Measurements from ENCODE around the gene ARID3A. TPM values are rescaled to one million over a fixed set of nuclear protein-coding genes. Genes with fewer than 3 reads are reported as not detected.

Gene ARID3A
- total RNA-seq, 4 donors from 2014 or later = 1.8 to 9.4 (median 5.6) TPM

DNA sequence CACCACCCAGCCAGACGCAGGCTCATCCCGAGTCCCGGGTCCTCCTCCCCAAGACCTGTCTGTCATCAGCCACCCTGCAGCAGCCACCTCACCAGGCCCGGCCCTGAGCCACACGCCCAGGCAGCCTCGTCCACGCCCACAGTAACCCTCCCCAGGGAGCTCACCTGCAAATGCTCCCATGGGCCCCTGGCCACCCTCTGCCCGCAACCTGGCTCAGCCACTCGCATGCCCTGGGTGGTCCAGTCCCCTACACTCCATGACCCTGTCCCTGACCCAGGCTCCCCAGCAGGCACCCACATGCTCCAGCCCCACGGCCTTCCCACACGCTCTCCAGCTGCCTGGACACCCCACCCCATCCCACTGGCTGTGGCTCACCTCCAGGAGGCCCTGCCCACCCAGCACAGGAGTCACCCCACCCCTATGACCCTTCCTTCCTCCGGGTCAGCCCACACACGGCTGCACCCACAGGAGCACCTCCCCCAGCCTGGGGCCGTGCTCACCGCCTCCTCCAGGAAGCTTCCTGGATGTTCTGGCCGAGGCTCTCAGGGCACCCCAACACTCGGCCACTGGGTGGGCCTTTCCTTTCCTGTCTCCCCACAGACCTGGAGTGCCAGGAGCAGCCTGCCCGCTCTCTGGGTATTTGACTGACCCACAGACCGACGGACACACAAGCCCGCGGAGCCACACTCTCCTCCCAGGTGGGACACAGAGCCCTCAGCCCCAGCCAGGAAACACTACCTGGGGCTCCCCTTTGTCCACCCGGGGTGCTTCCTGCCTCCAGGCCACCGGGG is 91.5 kb downstream of the ARID3A start:
- H3K4me3 ChIP-seq (ENCODE audit: low read depth, poor library complexity, severe bottlenecking) = no peak overlapping the region
- DNase-seq (ENCODE audit: low spot score in 2 of 2) = no peak
- TF ChIP-seq, protein P1, sequence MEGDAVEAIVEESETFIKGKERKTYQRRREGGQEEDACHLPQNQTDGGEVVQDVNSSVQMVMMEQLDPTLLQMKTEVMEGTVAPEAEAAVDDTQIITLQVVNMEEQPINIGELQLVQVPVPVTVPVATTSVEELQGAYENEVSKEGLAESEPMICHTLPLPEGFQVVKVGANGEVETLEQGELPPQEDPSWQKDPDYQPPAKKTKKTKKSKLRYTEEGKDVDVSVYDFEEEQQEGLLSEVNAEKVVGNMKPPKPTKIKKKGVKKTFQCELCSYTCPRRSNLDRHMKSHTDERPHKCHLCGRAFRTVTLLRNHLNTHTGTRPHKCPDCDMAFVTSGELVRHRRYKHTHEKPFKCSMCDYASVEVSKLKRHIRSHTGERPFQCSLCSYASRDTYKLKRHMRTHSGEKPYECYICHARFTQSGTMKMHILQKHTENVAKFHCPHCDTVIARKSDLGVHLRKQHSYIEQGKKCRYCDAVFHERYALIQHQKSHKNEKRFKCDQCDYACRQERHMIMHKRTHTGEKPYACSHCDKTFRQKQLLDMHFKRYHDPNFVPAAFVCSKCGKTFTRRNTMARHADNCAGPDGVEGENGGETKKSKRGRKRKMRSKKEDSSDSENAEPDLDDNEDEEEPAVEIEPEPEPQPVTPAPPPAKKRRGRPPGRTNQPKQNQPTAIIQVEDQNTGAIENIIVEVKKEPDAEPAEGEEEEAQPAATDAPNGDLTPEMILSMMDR (IDR thresholded peaks at IDR 0.05) = no peak
- TF ChIP-seq POLR2A (IDR thresholded peaks at IDR 0.05) = no peak
- intact Hi-C loops (cut with DNase I; ENCODE audit: low total_unique reads) = no loop called here
- WGBS, 2 donors = 53 to 61% methylated on average over 14 to 24 of the region's 24 CpGs

DNA sequence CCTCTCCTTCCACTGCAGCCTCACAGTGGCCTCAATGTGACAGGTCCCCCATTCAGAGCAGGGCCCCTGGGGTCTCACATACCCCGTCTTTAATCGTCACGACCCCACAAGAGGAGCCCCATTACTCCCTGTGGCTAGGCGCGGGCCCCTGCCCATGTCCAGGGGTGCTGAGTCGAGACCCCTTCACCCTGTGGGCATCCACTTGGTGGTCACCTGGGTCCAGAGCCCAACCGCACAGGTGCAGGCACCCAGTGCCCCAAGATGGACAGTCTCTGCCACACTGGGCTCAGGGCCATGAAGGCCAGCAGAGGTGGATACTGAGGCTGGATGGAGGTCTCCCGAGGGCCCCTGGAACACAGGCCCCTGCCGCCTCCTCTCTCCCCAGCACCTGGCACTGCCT is 92.1 kb downstream of the ARID3A start:
- no peak overlapping the region for H3K4me3 ChIP-seq (ENCODE audit: low read depth, poor library complexity, severe bottlenecking)
- no peak for TF ChIP-seq POLR2A (IDR thresholded peaks at IDR 0.05)
- TF ChIP-seq, protein P1 (IDR thresholded peaks at IDR 0.05) = no peak
- WGBS, 2 donors = 91 to 94% methylated on average over 6 to 8 of the region's 9 CpGs
- intact Hi-C loops (cut with DNase I; ENCODE audit: low total_unique reads) = no loop called here
- no peak for DNase-seq (ENCODE audit: low spot score in 2 of 2)

DNA sequence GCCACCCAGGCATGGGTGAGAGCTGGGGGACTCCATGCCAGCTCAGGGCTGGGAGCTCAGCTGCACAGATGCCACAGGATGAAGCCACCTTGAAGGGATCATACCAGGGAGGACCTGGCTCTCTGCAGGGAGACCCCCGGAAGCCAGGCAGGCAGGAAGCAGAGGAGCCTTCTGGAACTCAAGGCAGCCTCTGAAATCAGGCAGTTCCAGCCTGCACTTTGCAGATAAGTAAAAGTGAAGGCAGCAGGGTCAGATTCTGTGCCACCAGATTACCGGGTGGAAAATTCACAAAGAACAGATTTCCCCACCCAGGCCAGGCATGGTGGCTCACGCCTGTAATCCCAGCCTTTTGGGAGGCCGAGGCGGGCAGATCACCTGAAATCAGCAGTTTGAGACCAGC is 92.6 kb downstream of the ARID3A start:
- DNase-seq (ENCODE audit: low spot score in 2 of 2) = no peak
- no peak for TF ChIP-seq POLR2A (IDR thresholded peaks at IDR 0.05)
- TF ChIP-seq, protein P1 (IDR thresholded peaks at IDR 0.05) = no peak
- WGBS, 2 donors = 69 to 72% methylated on average over 5 of the region's 5 CpGs
- no peak overlapping the region for H3K4me3 ChIP-seq (ENCODE audit: low read depth, poor library complexity, severe bottlenecking)
- intact Hi-C loops (cut with DNase I; ENCODE audit: low total_unique reads) = no loop called here

DNA sequence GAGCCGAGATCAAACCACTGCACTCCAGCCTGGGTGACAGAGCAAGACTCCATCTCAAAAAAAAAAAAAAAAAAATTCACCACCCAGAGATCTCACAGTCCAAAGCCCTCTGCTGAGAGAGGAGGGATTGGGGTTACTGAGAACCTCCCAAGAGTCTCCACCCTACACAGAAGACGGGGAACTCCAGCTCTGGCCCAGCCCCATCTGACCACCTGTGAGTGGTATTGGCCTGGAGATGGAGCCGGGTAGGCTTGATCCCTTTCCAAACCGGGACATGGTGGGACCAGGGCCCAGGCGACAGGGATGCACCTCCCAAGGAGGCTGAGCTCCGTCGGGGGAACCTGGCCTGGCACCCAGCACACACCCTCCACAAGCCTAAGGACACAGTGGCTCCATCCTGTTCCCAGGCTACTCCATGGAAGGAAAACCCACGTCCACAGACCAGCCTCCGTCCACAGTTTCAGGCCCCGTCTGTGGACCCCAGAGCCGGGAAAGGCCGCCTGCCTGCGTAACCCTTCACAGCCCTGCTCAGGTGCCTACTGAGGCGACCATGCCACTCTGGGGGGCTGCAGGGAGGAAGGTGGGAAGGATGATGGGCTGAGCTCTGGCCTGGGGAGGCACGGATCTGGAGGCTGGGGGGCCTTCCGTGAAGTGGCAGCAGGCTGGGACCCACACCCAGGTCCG is 93.2 kb downstream of the ARID3A start:
- intact Hi-C loops (cut with DNase I; ENCODE audit: low total_unique reads) = no loop called here
- DNase-seq (ENCODE audit: low spot score in 2 of 2) = no peak
- H3K4me3 ChIP-seq (ENCODE audit: low read depth, poor library complexity, severe bottlenecking) = no peak overlapping the region
- WGBS, 2 donors = 43% methylated on average over 13 to 14 of the region's 17 CpGs
- TF ChIP-seq, protein P1 (IDR thresholded peaks at IDR 0.05) = no peak
- TF ChIP-seq POLR2A (IDR thresholded peaks at IDR 0.05) = no peak

DNA sequence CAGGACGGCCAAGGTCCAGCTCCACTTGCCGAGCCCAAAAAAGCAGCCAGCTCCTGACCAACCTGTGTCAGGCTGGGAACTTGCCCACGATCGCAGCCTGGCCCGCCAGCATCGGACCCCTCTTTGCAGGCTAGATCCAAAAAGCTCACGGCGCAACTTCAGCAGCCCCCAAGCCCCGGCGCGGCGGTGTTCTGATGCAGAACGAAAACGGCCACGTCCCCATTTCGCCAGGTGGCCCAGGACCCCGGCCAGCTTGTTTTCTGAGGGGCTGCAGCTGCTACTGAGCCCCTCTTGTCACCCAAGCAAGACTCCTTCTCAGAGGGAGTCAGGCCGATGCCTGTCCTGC is 93.8 kb downstream of the ARID3A start:
- peak overlapping the region; percentile 61 for H3K4me3 ChIP-seq (ENCODE audit: low read depth, poor library complexity, severe bottlenecking)
- no peak for DNase-seq (ENCODE audit: low spot score in 2 of 2)
- TF ChIP-seq POLR2A (IDR thresholded peaks at IDR 0.05) = no peak
- TF ChIP-seq, protein P1 (IDR thresholded peaks at IDR 0.05) = no peak
- WGBS, 2 donors = 55 to 71% methylated on average over 8 to 17 of the region's 18 CpGs
- intact Hi-C loops (cut with DNase I; ENCODE audit: low total_unique reads) = no loop called here
